ENCODE results near the gene TESMIN.

DNA sequence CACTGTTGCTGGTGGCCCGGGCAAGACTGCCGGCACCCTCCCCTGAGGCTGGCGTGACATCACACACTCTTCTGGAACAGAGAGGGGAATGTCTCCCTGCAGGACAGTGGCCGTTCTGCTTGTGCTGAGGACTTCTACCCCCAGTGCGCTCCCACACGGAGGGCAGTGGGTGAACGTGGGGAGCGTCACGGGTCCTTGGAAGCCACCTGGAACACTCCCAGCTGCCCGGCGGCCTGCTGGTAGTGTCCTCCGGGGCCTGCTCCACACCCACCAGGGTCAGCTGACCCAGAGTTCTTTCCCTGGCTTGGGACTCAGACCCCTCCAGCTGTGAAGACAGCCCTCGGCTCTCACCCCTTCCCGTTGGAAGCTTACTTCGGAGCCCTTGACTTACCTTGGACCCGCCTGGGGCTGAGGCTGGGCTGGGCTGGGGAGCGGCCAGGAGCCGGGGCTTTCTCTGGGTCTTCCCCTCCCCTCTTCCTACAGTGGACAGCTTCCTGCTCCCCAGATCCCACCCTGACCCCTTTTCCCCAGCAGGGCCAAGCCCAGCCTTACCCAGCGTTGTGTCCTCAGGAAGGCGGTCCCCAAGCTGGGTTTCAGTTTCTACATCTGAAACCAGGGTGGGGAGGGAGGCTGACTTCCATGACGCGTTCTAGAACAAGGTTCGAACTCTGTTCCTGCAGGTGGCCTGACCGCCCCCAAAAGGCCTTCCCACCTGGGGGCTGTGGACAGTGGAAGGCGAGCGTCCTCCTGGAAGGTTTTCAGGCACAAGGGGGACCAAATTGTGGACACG lies 81.8 kb downstream of the TESMIN start:
- TF ChIP-seq, protein P1, sequence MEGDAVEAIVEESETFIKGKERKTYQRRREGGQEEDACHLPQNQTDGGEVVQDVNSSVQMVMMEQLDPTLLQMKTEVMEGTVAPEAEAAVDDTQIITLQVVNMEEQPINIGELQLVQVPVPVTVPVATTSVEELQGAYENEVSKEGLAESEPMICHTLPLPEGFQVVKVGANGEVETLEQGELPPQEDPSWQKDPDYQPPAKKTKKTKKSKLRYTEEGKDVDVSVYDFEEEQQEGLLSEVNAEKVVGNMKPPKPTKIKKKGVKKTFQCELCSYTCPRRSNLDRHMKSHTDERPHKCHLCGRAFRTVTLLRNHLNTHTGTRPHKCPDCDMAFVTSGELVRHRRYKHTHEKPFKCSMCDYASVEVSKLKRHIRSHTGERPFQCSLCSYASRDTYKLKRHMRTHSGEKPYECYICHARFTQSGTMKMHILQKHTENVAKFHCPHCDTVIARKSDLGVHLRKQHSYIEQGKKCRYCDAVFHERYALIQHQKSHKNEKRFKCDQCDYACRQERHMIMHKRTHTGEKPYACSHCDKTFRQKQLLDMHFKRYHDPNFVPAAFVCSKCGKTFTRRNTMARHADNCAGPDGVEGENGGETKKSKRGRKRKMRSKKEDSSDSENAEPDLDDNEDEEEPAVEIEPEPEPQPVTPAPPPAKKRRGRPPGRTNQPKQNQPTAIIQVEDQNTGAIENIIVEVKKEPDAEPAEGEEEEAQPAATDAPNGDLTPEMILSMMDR (conservative IDR thresholded peaks at IDR 0.05) = no peak
- TF ChIP-seq ZFX (IDR thresholded peaks at IDR 0.05) = no peak
